Body of pancreas (tissue), 4 donors: Measurements from ENCODE around the gene TBX2.

Source experiments
- POLR2A ChIP-seq, 3 donors: fragments of 450-650 bp; IDR thresholded peaks; one replicate each; pipeline ENCODE4 v1.6.1; 2016; ENCODE audit warnings: antibody characterized with exemption in 3 of 3, mild to moderate bottlenecking in 2 of 3
- TF ChIP-seq, protein P1 (sequence below), 7 experiments: fragments of 450-650 bp in 4 of 7; fragments of 200-600 bp in 3 of 7; sonication (generic) in 3 of 7; IDR thresholded peaks; one replicate each; pipeline ENCODE4 v1.5.1; 2016 to 2019; ENCODE audit warnings: antibody characterized with exemption in 7 of 7

DNA sequence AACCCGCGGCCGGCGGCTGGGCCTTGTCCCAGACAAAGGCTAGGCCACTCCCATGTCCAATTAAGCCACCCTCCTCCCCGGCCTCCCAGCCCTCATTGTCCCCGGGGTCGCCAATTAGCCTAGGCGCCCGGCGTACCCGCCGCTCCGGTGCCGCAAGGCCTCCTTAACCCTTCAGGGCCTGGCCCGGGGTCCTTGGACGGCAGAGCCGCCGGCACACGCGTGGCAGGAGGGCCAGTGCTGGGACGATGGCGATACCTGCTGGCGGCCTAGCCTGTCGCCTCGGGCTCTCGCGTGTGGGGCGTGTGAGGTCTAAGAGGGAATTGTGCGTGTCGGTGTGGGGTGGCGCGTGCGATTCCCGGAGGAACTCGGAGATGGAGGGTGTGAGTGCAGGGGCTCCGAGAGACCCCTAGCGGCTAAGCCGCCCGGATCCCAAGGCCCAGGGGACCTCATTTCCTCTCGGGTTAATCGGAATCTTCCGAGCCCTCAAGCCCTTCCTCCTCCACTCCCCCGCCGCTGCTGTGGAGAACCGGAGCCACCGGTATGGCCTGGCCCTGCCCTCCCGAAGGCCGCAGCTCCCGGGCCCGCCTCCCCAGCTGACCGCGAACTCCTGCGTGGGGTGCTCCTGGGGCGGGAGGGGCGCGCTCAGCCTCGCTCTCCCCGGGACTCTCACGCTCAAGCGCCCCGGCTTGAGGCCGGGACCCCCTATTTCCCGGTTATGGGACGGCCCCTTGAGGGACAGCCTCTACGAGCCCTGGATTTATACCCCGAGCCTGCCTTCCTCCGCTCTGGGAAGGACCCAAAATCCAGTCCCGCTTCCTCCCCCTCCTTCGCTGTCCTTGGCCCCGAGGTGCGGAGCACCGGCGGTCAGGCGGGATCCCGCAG is 11.9 kb downstream of the TBX2 start:
- no peak for TF ChIP-seq POLR2A (IDR thresholded peaks at IDR 0.05)
- TF ChIP-seq, protein P1, sequence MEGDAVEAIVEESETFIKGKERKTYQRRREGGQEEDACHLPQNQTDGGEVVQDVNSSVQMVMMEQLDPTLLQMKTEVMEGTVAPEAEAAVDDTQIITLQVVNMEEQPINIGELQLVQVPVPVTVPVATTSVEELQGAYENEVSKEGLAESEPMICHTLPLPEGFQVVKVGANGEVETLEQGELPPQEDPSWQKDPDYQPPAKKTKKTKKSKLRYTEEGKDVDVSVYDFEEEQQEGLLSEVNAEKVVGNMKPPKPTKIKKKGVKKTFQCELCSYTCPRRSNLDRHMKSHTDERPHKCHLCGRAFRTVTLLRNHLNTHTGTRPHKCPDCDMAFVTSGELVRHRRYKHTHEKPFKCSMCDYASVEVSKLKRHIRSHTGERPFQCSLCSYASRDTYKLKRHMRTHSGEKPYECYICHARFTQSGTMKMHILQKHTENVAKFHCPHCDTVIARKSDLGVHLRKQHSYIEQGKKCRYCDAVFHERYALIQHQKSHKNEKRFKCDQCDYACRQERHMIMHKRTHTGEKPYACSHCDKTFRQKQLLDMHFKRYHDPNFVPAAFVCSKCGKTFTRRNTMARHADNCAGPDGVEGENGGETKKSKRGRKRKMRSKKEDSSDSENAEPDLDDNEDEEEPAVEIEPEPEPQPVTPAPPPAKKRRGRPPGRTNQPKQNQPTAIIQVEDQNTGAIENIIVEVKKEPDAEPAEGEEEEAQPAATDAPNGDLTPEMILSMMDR (IDR thresholded peaks at IDR 0.05), result no peak
